Endothelial cell of hepatic sinusoid (primary cell): Measurements from ENCODE around the gene SPACDR.

Source experiments
- in situ Hi-C: cut with HindIII; loops from 2 replicates; pipeline ENCODE4 v1.10.0; 2017; ENCODE audit warnings: low sequenced_read_pairs

The SPACDR gene

GRCh38 chr7:100437150-100438100, 26.6 kb downstream of the SPACDR start:
- in situ Hi-C loops = no loop called here

- in situ Hi-C loops = no loop called here
These were observed 28.4 kb downstream of the SPACDR start for GRCh38 chr7:100435401-100436304.

DNA sequence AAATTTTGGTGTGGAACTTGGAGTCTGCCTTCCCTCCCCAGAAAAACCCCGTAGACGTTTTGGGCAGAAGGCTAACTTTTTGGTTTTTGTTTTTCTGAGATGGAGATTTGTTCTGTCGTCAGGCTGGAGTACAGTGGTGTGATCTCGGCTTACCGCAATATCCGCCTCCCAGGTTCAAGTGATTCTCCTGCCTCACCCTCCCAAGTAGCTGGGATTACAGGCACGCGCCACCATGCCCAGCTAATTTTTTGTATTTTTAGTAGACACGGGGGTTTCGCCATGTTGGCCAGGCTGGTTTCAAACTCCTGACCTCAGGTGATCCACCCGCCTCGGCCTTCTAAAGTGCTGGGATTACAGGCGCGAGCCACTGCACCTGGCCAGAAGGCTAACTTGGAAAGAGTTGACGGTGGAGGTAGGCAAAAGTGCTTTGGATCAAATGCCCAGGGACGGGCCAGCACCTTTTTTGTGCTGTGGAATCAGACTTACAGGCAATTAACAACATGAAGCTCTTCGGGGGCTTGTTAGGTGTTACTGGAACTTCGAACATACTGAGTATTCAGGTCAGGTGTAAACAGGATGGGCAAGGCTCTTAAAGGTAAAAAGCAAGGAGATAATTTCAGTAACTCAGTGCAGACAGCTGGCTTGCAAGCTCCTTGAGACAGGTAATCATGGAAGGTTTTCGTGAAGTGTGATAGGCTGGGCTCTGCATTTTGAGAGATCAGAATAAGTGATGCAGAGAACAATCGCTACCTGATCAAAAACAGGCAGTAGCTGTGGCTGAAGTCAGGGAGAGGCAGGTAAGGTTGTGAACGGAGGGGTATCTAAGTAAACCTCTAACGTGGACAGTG, 29.5 kb downstream of the SPACDR start:
- in situ Hi-C loops = no loop called here

- in situ Hi-C loops = no loop called here
These were observed 30.3 kb downstream of the SPACDR start for GRCh38 chr7:100433592-100434296.

GRCh38 chr7:100433276-100433591, 30.8 kb downstream of the SPACDR start:
- in situ Hi-C loops = no loop called here

- in situ Hi-C loops = no loop called here
These were observed 31.3 kb downstream of the SPACDR start for GRCh38 chr7:100432621-100433275.

DNA sequence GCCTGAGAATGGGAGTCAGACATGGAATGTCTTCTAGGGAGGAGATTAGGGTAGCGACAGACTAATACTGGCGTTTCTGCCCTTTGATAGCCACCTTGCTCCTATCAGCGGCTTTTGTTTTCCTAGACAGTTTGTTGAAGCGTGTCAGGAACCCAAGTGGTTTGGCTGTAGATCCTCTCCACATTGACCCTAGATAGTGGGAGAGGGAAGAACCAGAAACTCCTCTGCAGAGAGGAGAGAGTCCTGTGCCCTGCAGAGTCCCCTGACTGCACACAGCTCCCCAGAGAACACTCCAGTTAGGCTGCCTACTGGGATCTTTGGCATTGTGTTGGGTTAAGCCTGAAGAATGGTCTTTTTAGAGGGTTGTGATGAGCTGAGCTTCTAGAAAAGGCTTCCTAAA, 32.0 kb downstream of the SPACDR start:
- in situ Hi-C loops = no loop called here

DNA sequence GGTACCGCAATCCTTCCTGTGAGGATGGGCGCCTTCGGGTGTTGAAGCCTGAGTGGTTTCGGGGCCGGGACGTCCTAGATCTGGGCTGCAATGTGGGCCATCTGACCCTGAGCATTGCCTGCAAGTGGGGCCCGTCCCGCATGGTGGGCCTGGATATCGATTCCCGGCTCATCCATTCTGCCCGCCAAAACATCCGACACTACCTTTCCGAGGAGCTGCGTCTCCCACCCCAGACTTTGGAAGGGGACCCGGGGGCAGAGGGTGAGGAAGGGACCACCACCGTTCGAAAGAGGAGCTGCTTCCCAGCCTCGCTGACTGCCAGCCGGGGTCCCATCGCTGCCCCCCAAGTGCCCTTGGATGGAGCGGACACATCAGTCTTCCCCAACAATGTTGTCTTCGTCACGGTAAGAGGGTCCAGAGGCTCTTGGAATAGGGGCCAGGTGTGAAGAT, 32.7 kb downstream of the SPACDR start:
- in situ Hi-C loops = no loop called here

DNA sequence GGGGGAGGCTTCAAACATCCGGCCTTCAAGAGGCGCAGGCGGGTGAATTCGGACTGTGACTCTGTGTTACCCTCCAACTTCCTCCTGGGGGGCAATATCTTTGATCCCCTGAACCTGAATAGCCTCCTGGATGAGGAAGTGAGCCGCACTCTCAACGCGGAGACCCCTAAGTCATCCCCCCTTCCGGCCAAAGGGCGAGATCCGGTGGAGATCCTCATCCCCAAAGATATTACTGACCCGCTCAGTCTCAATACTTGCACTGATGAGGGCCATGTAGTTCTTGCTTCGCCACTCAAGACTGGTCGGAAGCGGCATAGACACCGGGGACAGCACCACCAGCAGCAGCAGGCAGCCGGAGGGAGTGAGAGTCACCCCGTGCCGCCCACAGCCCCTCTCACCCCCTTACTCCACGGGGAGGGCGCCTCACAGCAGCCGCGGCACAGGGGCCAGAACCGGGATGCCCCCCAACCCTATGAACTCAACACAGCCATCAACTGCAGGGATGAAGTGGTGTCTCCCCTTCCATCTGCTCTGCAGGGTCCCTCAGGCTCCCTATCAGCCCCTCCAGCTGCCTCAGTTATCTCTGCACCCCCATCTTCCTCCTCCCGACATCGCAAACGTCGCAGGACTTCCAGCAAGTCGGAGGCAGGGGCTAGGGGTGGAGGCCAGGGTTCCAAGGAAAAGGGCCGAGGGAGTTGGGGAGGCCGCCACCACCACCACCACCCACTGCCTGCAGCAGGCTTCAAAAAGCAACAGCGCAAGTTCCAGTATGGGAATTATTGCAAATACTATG, 33.4 kb downstream of the SPACDR start:
- in situ Hi-C loops = no loop called here

GRCh38 chr7:100429637-100430492, 34.2 kb downstream of the SPACDR start, which contains the start of gene MEPCE:
MEPCE (plus strand) TSS chr7:100429831; CDS start chr7:100430019, 188 bp downstream.
- in situ Hi-C loops = no loop called here

DNA sequence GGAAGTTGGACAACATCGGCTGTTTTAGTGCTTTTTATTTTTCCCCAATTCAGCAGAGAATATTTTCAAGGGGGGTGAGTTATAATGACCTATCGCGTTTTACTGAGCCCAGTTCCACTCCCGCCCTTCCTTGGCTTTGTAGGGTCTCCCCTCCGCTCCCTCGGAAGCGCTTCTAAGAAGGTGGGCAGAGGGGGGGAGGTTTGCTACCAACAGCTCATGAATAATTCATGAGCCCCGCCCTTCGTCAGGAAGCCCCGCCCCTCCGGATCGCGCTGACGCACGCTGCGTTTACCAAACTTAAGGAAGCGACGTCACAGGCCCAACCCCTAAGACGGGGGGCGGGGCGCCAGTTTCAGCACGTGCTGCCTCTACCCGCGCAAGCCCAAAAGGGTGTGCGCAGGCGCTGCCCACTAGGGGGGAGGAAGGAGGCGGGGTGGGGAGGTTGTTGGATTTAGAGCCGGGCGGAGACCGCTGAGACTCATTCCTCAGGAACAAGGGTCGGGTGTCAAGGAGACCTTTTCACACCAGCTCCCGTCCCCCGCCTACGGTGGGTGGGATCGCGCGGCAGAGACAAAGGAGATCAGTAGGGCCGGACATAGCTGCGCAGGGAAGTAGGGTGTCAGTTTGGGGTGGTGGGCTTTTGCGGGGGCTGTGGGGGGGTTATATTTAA, 35.0 kb downstream of the SPACDR start:
- in situ Hi-C loops = no loop called here

GRCh38 chr7:100428199-100428966, 35.7 kb downstream of the SPACDR start, which contains the start of gene ZCWPW1:
ZCWPW1 (minus strand) TSS chr7:100428703; CDS start chr7:100420649, 8,054 bp downstream.
- in situ Hi-C loops = no loop called here

DNA sequence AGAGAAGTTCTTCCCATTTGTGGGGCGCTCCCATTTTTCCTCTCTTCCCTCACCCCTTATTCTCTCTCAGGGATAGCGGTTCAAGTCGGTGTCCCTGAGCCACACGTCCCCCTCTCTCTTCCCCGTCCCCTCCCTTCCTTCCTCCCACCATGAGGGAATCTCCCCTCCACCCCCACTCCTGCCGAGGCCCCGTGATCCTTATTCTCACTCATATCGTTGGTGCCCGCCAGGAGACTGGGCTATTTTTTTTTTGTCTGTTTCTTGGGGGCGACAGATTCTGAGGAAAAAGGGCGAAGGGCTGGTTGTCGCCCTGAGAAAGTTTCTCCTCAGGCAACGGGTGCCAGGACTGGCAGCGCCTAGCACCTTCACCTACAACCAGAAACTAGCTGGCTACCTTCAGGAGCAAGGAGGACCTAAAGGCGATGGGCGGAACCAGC, 36.3 kb downstream of the SPACDR start:
- in situ Hi-C loops = no loop called here

DNA sequence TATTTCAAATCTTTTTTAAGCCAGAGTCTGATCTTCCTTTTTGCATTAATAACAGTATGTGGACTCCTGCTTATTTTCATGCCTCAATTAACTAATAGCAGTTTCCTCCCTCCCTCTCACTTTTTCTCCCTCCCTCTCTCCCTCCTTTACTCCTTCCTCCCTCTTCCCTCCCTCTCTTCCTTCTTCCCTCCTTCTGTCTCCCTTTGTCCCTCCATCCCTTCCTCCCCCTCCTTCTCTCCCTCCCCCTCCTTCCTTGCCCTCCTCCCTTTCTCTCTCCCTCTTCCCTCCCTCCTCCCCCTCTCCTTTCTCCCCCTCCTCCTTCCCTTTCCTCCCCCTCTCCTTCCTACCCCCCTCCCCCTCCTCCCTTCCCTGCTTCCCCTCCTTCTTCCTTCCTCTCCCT, 37.5 kb downstream of the SPACDR start:
- in situ Hi-C loops = no loop called here

DNA sequence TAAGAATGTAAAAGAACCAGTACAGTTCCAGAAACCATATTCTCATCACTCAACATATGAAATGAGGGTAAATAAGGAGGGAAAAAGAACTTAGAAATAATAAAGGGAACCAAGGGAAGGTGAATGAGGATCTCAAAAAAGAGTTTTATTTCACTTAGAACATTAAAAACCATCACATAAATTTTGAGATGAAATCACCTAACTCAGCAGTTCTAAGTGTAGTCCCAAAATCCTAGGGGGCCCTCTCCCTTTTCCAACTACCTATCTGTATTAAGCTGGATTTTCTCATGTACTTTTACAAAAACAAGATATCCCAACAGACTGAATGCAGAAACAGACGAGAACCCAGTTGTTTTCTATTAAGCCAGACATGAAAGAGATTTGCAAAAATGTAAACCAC, 38.7 kb downstream of the SPACDR start:
- in situ Hi-C loops = no loop called here

DNA sequence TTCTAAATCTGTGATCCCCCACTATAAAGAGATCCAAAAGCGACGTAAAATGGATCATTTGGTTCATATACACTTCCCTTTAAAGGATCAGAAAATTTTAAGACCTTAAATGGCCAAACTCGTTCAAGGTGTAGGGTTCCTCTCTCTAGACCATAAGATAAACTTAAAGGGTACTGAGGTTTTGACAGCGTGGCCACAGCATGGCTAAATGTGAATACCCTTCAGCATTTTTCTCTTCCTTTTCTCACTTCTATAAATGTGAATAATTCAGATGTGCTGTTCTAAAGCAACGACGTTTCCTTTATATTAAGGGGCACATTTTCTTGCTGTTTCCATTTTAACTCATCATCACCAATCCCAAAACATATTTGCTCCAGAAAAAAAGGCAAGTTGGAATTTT, 40.7 kb downstream of the SPACDR start:
- in situ Hi-C loops = no loop called here
